Ishikawa (cell line): Measurements from ENCODE around the gene SEC63.

Experiments used
- CEBPB ChIP-seq: IDR thresholded peaks from 2 replicates; pipeline ENCODE4 v1.6.1; 2012
- CREB1 ChIP-seq: IDR thresholded peaks from 2 replicates; pipeline ENCODE4 v1.6.1; 2012; ENCODE audit warnings: low read depth
- EGR1 ChIP-seq: IDR thresholded peaks from 2 replicates; pipeline ENCODE4 v1.6.1; 2012
- EP300 ChIP-seq: IDR thresholded peaks from 2 replicates; pipeline ENCODE4 v1.6.1; 2012; ENCODE audit warnings: borderline replicate concordance
- FOXM1 ChIP-seq: IDR thresholded peaks from 2 replicates; pipeline ENCODE4 v1.6.1; 2012; ENCODE audit warnings: low read depth, borderline replicate concordance
- MAX ChIP-seq: IDR thresholded peaks from 2 replicates; pipeline ENCODE4 v1.6.1; 2012
- NFIC ChIP-seq: IDR thresholded peaks from 2 replicates; pipeline ENCODE4 v1.6.1; 2012
- RAD21 ChIP-seq: IDR thresholded peaks from 2 replicates; pipeline ENCODE4 v1.6.1; 2012; ENCODE audit warnings: low read depth
- REST ChIP-seq: IDR thresholded peaks from 2 replicates; pipeline ENCODE4 v1.6.1; 2012; ENCODE audit warnings: low read depth, mild to moderate bottlenecking
- TAF1 ChIP-seq: IDR thresholded peaks from 2 replicates; pipeline ENCODE4 v1.6.1; 2012; ENCODE audit warnings: low read depth, mild to moderate bottlenecking
- TCF12 ChIP-seq: IDR thresholded peaks from 2 replicates; pipeline ENCODE4 v1.6.1; 2012; ENCODE audit warnings: low read depth
- TEAD4 ChIP-seq: IDR thresholded peaks from 2 replicates; pipeline ENCODE4 v1.6.1; 2012
- USF1 ChIP-seq: IDR thresholded peaks from 2 replicates; pipeline ENCODE4 v1.6.1; 2012
- YY1 ChIP-seq: IDR thresholded peaks from 2 replicates; pipeline ENCODE4 v1.6.1; 2012; ENCODE audit warnings: low read depth
- ZBTB7A ChIP-seq: IDR thresholded peaks from 2 replicates; pipeline ENCODE4 v1.6.1; 2012; ENCODE audit warnings: low read depth

SEC63 gene

GRCh38 chr6:107999341-107999740 lies 41.3 kb upstream of the SEC63 start:
- TF ChIP-seq TAF1 (no peak), EP300 (no peak), NFIC (no peak), CREB1 (no peak), TCF12 (no peak), RAD21 (no peak), CEBPB (no peak), FOXM1 (no peak), EGR1 (no peak), REST (no peak), YY1 (no peak), TEAD4 (no peak), USF1 (no peak), MAX (no peak), ZBTB7A (no peak)

- no peak for TF ChIP-seq USF1
- no peak for TF ChIP-seq MAX
- no peak for TF ChIP-seq CEBPB
- no peak for TF ChIP-seq REST
- no peak for TF ChIP-seq TEAD4
- TF ChIP-seq EGR1: no peak
- TF ChIP-seq YY1: no peak
- no peak for TF ChIP-seq EP300
- no peak for TF ChIP-seq CREB1
Observed at GRCh38 chr6:107991772-107992550, 34.0 kb upstream of the SEC63 start.

GRCh38 chr6:107991061-107991460 lies 33.1 kb upstream of the SEC63 start:
- TF ChIP-seq ZBTB7A (no peak), REST (no peak), EGR1 (no peak), TCF12 (no peak), FOXM1 (no peak), NFIC (no peak)

GRCh38 chr6:107989166-107990094 lies 31.4 kb upstream of the SEC63 start:
- TF ChIP-seq NFIC: no peak
- TF ChIP-seq EP300: no peak
- TF ChIP-seq CREB1: no peak
- no peak for TF ChIP-seq TCF12
- TF ChIP-seq RAD21: no peak
- TF ChIP-seq EGR1: no peak
- TF ChIP-seq REST: no peak
- no peak for TF ChIP-seq YY1
- no peak for TF ChIP-seq USF1
- no peak for TF ChIP-seq MAX
- TF ChIP-seq TEAD4: no peak
- no peak for TF ChIP-seq FOXM1
- no peak for TF ChIP-seq CEBPB
- TF ChIP-seq ZBTB7A: no peak
- no peak for TF ChIP-seq TAF1
